ENCODE measurements around the gene EFNA4.

Gene EFNA4

GRCh38 chr1:155043301-155043702, 20.2 kb upstream of the EFNA4 start:
- Mint-ChIP-seq H3K4me3 (no peak overlapping the region), H3K27me3 (peaks cover 2% of the 10 kb centered on the region), H3K4me1 (ENCODE audit: low read depth) (no peaks in the 10 kb centered on the region), H3K27ac (no peak overlapping the region), H3K36me3 (no peaks in the 10 kb centered on the region), H3K9me3 (ENCODE audit: low read depth) (no peaks in the 10 kb centered on the region)

- Mint-ChIP-seq H3K27me3 (peaks cover 2% of the 10 kb centered on the region), H3K9me3 (ENCODE audit: low read depth) (no peaks in the 10 kb centered on the region), H3K36me3 (no peaks in the 10 kb centered on the region), H3K4me3 (no peak overlapping the region), H3K27ac (peak overlapping the region; percentile 58), H3K4me1 (ENCODE audit: low read depth) (no peaks in the 10 kb centered on the region)
Measured at GRCh38 chr1:155043793-155044192, 19.7 kb upstream of the EFNA4 start.

- H3K36me3 Mint-ChIP-seq: no peaks in the 10 kb centered on the region
- H3K4me3 Mint-ChIP-seq: no peak overlapping the region
- no peaks in the 10 kb centered on the region for H3K9me3 Mint-ChIP-seq (ENCODE audit: low read depth)
- H3K4me1 Mint-ChIP-seq (ENCODE audit: low read depth): no peaks in the 10 kb centered on the region
- peaks cover 2% of the 10 kb centered on the region for H3K27me3 Mint-ChIP-seq
- H3K27ac Mint-ChIP-seq: peak overlapping the region; percentile 58
Measured at GRCh38 chr1:155044365-155044764, 19.2 kb upstream of the EFNA4 start.

GRCh38 chr1:155044812-155045657, 18.5 kb upstream of the EFNA4 start:
- Mint-ChIP-seq H3K27ac (peak overlapping the region; percentile 58), H3K4me1 (ENCODE audit: low read depth) (peaks cover under 1% of the 10 kb centered on the region), H3K36me3 (no peaks in the 10 kb centered on the region), H3K27me3 (peaks cover 2% of the 10 kb centered on the region), H3K4me3 (no peak overlapping the region), H3K9me3 (ENCODE audit: low read depth) (no peaks in the 10 kb centered on the region)

- Mint-ChIP-seq H3K4me3 (no peak overlapping the region), H3K9me3 (ENCODE audit: low read depth) (no peaks in the 10 kb centered on the region), H3K36me3 (no peaks in the 10 kb centered on the region), H3K27me3 (no peaks in the 10 kb centered on the region), H3K27ac (no peak overlapping the region), H3K4me1 (ENCODE audit: low read depth) (peaks cover 17% of the 10 kb centered on the region)
Measured at GRCh38 chr1:155048449-155049334, 14.8 kb upstream of the EFNA4 start.

GRCh38 chr1:155049651-155050559, 13.6 kb upstream of the EFNA4 start:
- Mint-ChIP-seq H3K9me3 (ENCODE audit: low read depth) (no peaks in the 10 kb centered on the region), H3K27me3 (no peaks in the 10 kb centered on the region), H3K27ac (no peak overlapping the region), H3K4me1 (ENCODE audit: low read depth) (peaks cover 17% of the 10 kb centered on the region), H3K36me3 (no peaks in the 10 kb centered on the region), H3K4me3 (peak overlapping the region; percentile 84)

- no peaks in the 10 kb centered on the region for H3K27me3 Mint-ChIP-seq
Measured at GRCh38 chr1:155050560-155051341, 12.8 kb upstream of the EFNA4 start, which contains the start of gene ADAM15. TSS of gene ADAM15 (plus strand) at chr1:155051316. CDS start at chr1:155051387, 71 bp downstream.

GRCh38 chr1:155051342-155051776, 12.2 kb upstream of the EFNA4 start:
- H3K4me1 Mint-ChIP-seq (ENCODE audit: low read depth): peaks cover 17% of the 10 kb centered on the region
- H3K36me3 Mint-ChIP-seq: no peaks in the 10 kb centered on the region
- no peaks in the 10 kb centered on the region for H3K27me3 Mint-ChIP-seq
- H3K27ac Mint-ChIP-seq: no peak overlapping the region
- H3K4me3 Mint-ChIP-seq: peak overlapping the region; percentile 88
- H3K9me3 Mint-ChIP-seq (ENCODE audit: low read depth): no peaks in the 10 kb centered on the region

More at GRCh38 chr1:155050560-155051341, 12.8 kb upstream of the EFNA4 start, which contains the start of gene ADAM15:
- no peaks in the 10 kb centered on the region for H3K9me3 Mint-ChIP-seq (ENCODE audit: low read depth)
- no peaks in the 10 kb centered on the region for H3K36me3 Mint-ChIP-seq
- peak within 1 kb of the TSS; percentile 88 for H3K4me3 Mint-ChIP-seq
- H3K4me1 Mint-ChIP-seq (ENCODE audit: low read depth): peaks cover 17% of the 10 kb centered on the region
- no peak within 1 kb of the TSS for H3K27ac Mint-ChIP-seq

GRCh38 chr1:155051777-155052398, 11.7 kb upstream of the EFNA4 start:
- Mint-ChIP-seq H3K36me3 (no peaks in the 10 kb centered on the region), H3K4me1 (ENCODE audit: low read depth) (peaks cover 17% of the 10 kb centered on the region), H3K27me3 (no peaks in the 10 kb centered on the region), H3K27ac (no peak overlapping the region), H3K9me3 (ENCODE audit: low read depth) (no peaks in the 10 kb centered on the region), H3K4me3 (peak overlapping the region; percentile 88)

GRCh38 chr1:155052439-155053395, 10.8 kb upstream of the EFNA4 start:
- H3K4me3 Mint-ChIP-seq: peak overlapping the region; percentile 88
- no peaks in the 10 kb centered on the region for H3K9me3 Mint-ChIP-seq (ENCODE audit: low read depth)
- H3K27ac Mint-ChIP-seq: no peak overlapping the region

GRCh38 chr1:155053531-155054105, 9.9 kb upstream of the EFNA4 start:
- no peak overlapping the region for H3K27ac Mint-ChIP-seq
- peak overlapping the region; percentile 67 for H3K4me3 Mint-ChIP-seq
- no peaks in the 10 kb centered on the region for H3K27me3 Mint-ChIP-seq

More at GRCh38 chr1:155052439-155053395, 10.8 kb upstream of the EFNA4 start:
- Mint-ChIP-seq H3K4me1 (ENCODE audit: low read depth) (peaks cover 17% of the 10 kb centered on the region), H3K27me3 (no peaks in the 10 kb centered on the region), H3K36me3 (no peaks in the 10 kb centered on the region)

GRCh38 chr1:155057104-155057503, 6.4 kb upstream of the EFNA4 start:
- Mint-ChIP-seq H3K27ac (no peak overlapping the region), H3K4me3 (no peak overlapping the region), H3K36me3 (no peaks in the 10 kb centered on the region), H3K9me3 (ENCODE audit: low read depth) (no peaks in the 10 kb centered on the region), H3K4me1 (ENCODE audit: low read depth) (peaks cover 20% of the 10 kb centered on the region), H3K27me3 (no peaks in the 10 kb centered on the region)

More at GRCh38 chr1:155053531-155054105, 9.9 kb upstream of the EFNA4 start:
- Mint-ChIP-seq H3K9me3 (ENCODE audit: low read depth) (no peaks in the 10 kb centered on the region), H3K4me1 (ENCODE audit: low read depth) (peaks cover 17% of the 10 kb centered on the region), H3K36me3 (no peaks in the 10 kb centered on the region)

All from activated naive CD8-positive, alpha-beta T cell (primary cell).